WTC11 (cell line): Measurements from ENCODE around the gene GBP5. TPM values are rescaled to one million over a fixed set of nuclear protein-coding genes. Genes with fewer than 3 reads are reported as not detected.

Source experiments
- ATAC-seq: fragments of 200-7000 bp; cut with Tn5 transposase; 2 replicates; pipeline ENCODE4 v1.10.0; 2021; ENCODE audit warnings: mild to moderate bottlenecking, moderate library complexity
- CTCF ChIA-PET: fragments of 300-600 bp; sonication (Branson Sonifier 250); formaldehyde crosslinking; loops from one replicate; lab custom pipeline; 2021; ENCODE audit warnings: antibody characterized with exemption; lab: Charles Lee
- POLR2A ChIA-PET: fragments of 350-600 bp; sonication (Branson Sonifier 250); formaldehyde crosslinking; loops from one replicate; lab custom pipeline; 2021; ENCODE audit warnings: antibody characterized with exemption; lab: Charles Lee
- DNase-seq: peaks from one replicate; pipeline ENCODE4 v3.0.0; 2021; ENCODE audit warnings: low spot score
- H3K27ac Mint-ChIP-seq: 2 replicates; pipeline ENCODE4 v1.8.0; 2021; ENCODE audit warnings: mixed read lengths
- H3K27me3 Mint-ChIP-seq: 2 replicates; pipeline ENCODE4 v1.8.0; 2021; ENCODE audit warnings: low read depth, mild to moderate bottlenecking, moderate library complexity, mixed read lengths
- H3K36me3 Mint-ChIP-seq: 2 replicates; pipeline ENCODE4 v1.8.0; 2021; ENCODE audit warnings: mixed read lengths
- H3K4me1 Mint-ChIP-seq: 2 replicates; pipeline ENCODE4 v1.8.0; 2022; ENCODE audit warnings: mixed read lengths
- H3K4me3 Mint-ChIP-seq: 2 replicates; pipeline ENCODE4 v1.8.0; 2021; ENCODE audit warnings: mild to moderate bottlenecking, moderate library complexity, mixed read lengths
- H3K9me3 Mint-ChIP-seq: 2 replicates; pipeline ENCODE4 v1.8.0; 2021; ENCODE audit warnings: mixed read lengths
- CREM ChIP-seq: sonication (generic); formaldehyde crosslinking; IDR thresholded peaks from 2 replicates; pipeline ENCODE4 v1.8.1; 2022; ENCODE audit warnings: mild to moderate bottlenecking, missing genetic modification reagents, moderate library complexity
- EMX1 ChIP-seq: fragments of 250-450 bp; sonication (Bioruptor Pico); IDR thresholded peaks from 2 replicates; pipeline ENCODE4 v1.8.0; 2021; ENCODE audit warnings: mild to moderate bottlenecking
- ESRRA ChIP-seq: sonication (generic); formaldehyde crosslinking; IDR thresholded peaks from 2 replicates; pipeline ENCODE4 v1.8.1; 2022; ENCODE audit warnings: mild to moderate bottlenecking, missing genetic modification reagents, borderline replicate concordance
- FOXJ3 ChIP-seq: sonication (generic); formaldehyde crosslinking; IDR thresholded peaks from 2 replicates; pipeline ENCODE4 v1.9.0; 2021; ENCODE audit warnings: missing genetic modification reagents, mild to moderate bottlenecking, borderline replicate concordance
- GTF2I ChIP-seq: fragments of 250-450 bp; sonication (Bioruptor Pico); conservative IDR thresholded peaks from 2 replicates; pipeline ENCODE4 v1.4.0; 2021; ENCODE audit warnings: mild to moderate bottlenecking
- IRF2 ChIP-seq: sonication (generic); formaldehyde crosslinking; IDR thresholded peaks from 2 replicates; pipeline ENCODE4 v1.8.0; 2022; ENCODE audit warnings: low read depth, missing genetic modification reagents, borderline replicate concordance
- KAT7 ChIP-seq: sonication (generic); formaldehyde crosslinking; IDR thresholded peaks from 2 replicates; pipeline ENCODE4 v1.8.1; 2023; ENCODE audit warnings: missing genetic modification reagents, mild to moderate bottlenecking, borderline replicate concordance
- NR1H2 ChIP-seq: sonication (generic); formaldehyde crosslinking; IDR thresholded peaks from 2 replicates; pipeline ENCODE4 v1.9.0; 2021; ENCODE audit warnings: mild to moderate bottlenecking, moderate library complexity, missing genetic modification reagents
- PRRX2 ChIP-seq: fragments of 250-450 bp; sonication (Bioruptor Pico); IDR thresholded peaks from 2 replicates; pipeline ENCODE4 v1.8.0; 2021; ENCODE audit warnings: mild to moderate bottlenecking
- RORB ChIP-seq: fragments of 250-450 bp; sonication (Bioruptor Pico); IDR thresholded peaks from 2 replicates; pipeline ENCODE4 v1.9.0; 2021; ENCODE audit warnings: mild to moderate bottlenecking
- SMAD3 ChIP-seq: sonication (generic); formaldehyde crosslinking; IDR thresholded peaks from 2 replicates; pipeline ENCODE4 v1.8.0; 2022; ENCODE audit warnings: missing genetic modification reagents, mild to moderate bottlenecking, borderline replicate concordance
- SP1 ChIP-seq: sonication (generic); formaldehyde crosslinking; conservative IDR thresholded peaks from 2 replicates; pipeline ENCODE4 v1.8.1; 2022; ENCODE audit warnings: missing genetic modification reagents
- ZNF232 ChIP-seq: sonication (generic); formaldehyde crosslinking; IDR thresholded peaks from 2 replicates; pipeline ENCODE4 v1.8.0; 2022; ENCODE audit warnings: mild to moderate bottlenecking, missing genetic modification reagents
- total RNA-seq: library from RNA; stranded (reverse); gene quantifications from 3 replicates; pipeline ENCODE4 v1.2.3, GENCODE V29; 2021
- TF ChIP-seq, protein P1 (sequence below): fragments of 200-600 bp; IDR thresholded peaks from 2 replicates; pipeline ENCODE4 v1.8.0; 2022; ENCODE audit warnings: antibody characterized with exemption
- TF ChIP-seq, protein P2 (sequence below): sonication (generic); formaldehyde crosslinking; conservative IDR thresholded peaks from 2 replicates; pipeline ENCODE4 v1.8.1; 2023; ENCODE audit warnings: mild to moderate bottlenecking, low read depth, missing genetic modification reagents, moderate library complexity
- TF ChIP-seq, protein P3 (sequence below): sonication (generic); formaldehyde crosslinking; IDR thresholded peaks from 2 replicates; pipeline ENCODE4 v1.8.0; 2023; ENCODE audit warnings: missing genetic modification reagents, mild to moderate bottlenecking, borderline replicate concordance
- TF ChIP-seq, protein P4 (sequence below): fragments of 250-450 bp; sonication (Bioruptor Pico); IDR thresholded peaks from 2 replicates; pipeline ENCODE4 v2.1.2; 2022; ENCODE audit warnings: mild to moderate bottlenecking, moderate library complexity
- TF ChIP-seq, protein P5 (sequence below): sonication (generic); formaldehyde crosslinking; IDR thresholded peaks from 2 replicates; pipeline ENCODE4 v1.8.1; 2022; ENCODE audit warnings: low read depth, mild to moderate bottlenecking, moderate library complexity, missing genetic modification reagents, borderline replicate concordance
- TF ChIP-seq, protein P6 (sequence below): sonication (generic); formaldehyde crosslinking; IDR thresholded peaks from 2 replicates; pipeline ENCODE4 v1.8.1; 2023; ENCODE audit warnings: mild to moderate bottlenecking, moderate library complexity, missing genetic modification reagents

Gene GBP5
- total RNA-seq, 1 experiment from 2014 or later = 0.17 TPM

DNA sequence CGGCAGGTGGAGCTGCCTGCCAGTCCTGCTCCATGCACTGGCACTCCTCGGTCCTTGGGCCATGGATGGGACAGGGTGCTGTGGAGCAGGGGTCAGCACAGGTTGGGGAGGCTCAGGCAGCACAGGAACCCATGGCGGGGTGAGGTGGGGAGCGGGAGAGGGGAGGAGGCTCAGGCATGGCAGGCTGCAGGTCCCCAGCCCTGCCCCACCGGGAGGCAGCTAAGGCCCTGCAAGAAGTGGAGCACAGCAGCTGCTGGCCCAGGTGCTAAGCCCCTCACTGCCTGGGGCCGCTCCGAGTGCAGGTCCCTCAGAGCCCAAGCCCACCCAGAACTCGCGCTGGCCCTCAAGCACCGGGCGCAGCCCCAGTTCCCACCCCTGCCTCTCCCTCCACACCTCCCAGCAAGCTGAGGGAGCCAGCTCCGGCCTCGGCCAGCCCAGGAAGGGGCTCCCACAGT, 691 bp upstream of the GBP5 start (continued):
- TF ChIP-seq, protein P1, sequence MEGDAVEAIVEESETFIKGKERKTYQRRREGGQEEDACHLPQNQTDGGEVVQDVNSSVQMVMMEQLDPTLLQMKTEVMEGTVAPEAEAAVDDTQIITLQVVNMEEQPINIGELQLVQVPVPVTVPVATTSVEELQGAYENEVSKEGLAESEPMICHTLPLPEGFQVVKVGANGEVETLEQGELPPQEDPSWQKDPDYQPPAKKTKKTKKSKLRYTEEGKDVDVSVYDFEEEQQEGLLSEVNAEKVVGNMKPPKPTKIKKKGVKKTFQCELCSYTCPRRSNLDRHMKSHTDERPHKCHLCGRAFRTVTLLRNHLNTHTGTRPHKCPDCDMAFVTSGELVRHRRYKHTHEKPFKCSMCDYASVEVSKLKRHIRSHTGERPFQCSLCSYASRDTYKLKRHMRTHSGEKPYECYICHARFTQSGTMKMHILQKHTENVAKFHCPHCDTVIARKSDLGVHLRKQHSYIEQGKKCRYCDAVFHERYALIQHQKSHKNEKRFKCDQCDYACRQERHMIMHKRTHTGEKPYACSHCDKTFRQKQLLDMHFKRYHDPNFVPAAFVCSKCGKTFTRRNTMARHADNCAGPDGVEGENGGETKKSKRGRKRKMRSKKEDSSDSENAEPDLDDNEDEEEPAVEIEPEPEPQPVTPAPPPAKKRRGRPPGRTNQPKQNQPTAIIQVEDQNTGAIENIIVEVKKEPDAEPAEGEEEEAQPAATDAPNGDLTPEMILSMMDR = no peak
- TF ChIP-seq, protein P2, sequence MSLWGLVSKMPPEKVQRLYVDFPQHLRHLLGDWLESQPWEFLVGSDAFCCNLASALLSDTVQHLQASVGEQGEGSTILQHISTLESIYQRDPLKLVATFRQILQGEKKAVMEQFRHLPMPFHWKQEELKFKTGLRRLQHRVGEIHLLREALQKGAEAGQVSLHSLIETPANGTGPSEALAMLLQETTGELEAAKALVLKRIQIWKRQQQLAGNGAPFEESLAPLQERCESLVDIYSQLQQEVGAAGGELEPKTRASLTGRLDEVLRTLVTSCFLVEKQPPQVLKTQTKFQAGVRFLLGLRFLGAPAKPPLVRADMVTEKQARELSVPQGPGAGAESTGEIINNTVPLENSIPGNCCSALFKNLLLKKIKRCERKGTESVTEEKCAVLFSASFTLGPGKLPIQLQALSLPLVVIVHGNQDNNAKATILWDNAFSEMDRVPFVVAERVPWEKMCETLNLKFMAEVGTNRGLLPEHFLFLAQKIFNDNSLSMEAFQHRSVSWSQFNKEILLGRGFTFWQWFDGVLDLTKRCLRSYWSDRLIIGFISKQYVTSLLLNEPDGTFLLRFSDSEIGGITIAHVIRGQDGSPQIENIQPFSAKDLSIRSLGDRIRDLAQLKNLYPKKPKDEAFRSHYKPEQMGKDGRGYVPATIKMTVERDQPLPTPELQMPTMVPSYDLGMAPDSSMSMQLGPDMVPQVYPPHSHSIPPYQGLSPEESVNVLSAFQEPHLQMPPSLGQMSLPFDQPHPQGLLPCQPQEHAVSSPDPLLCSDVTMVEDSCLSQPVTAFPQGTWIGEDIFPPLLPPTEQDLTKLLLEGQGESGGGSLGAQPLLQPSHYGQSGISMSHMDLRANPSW (CRISPR knock-in tag) = no peak
- TF ChIP-seq EMX1 (CRISPR knock-in tag) = no peak
- TF ChIP-seq, protein P3, sequence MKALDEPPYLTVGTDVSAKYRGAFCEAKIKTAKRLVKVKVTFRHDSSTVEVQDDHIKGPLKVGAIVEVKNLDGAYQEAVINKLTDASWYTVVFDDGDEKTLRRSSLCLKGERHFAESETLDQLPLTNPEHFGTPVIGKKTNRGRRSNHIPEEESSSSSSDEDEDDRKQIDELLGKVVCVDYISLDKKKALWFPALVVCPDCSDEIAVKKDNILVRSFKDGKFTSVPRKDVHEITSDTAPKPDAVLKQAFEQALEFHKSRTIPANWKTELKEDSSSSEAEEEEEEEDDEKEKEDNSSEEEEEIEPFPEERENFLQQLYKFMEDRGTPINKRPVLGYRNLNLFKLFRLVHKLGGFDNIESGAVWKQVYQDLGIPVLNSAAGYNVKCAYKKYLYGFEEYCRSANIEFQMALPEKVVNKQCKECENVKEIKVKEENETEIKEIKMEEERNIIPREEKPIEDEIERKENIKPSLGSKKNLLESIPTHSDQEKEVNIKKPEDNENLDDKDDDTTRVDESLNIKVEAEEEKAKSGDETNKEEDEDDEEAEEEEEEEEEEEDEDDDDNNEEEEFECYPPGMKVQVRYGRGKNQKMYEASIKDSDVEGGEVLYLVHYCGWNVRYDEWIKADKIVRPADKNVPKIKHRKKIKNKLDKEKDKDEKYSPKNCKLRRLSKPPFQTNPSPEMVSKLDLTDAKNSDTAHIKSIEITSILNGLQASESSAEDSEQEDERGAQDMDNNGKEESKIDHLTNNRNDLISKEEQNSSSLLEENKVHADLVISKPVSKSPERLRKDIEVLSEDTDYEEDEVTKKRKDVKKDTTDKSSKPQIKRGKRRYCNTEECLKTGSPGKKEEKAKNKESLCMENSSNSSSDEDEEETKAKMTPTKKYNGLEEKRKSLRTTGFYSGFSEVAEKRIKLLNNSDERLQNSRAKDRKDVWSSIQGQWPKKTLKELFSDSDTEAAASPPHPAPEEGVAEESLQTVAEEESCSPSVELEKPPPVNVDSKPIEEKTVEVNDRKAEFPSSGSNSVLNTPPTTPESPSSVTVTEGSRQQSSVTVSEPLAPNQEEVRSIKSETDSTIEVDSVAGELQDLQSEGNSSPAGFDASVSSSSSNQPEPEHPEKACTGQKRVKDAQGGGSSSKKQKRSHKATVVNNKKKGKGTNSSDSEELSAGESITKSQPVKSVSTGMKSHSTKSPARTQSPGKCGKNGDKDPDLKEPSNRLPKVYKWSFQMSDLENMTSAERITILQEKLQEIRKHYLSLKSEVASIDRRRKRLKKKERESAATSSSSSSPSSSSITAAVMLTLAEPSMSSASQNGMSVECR (CRISPR knock-in tag) = no peak
- no peak for TF ChIP-seq ESRRA (CRISPR knock-in tag)
- TF ChIP-seq, all 79 proteins: peak for 0

DNA sequence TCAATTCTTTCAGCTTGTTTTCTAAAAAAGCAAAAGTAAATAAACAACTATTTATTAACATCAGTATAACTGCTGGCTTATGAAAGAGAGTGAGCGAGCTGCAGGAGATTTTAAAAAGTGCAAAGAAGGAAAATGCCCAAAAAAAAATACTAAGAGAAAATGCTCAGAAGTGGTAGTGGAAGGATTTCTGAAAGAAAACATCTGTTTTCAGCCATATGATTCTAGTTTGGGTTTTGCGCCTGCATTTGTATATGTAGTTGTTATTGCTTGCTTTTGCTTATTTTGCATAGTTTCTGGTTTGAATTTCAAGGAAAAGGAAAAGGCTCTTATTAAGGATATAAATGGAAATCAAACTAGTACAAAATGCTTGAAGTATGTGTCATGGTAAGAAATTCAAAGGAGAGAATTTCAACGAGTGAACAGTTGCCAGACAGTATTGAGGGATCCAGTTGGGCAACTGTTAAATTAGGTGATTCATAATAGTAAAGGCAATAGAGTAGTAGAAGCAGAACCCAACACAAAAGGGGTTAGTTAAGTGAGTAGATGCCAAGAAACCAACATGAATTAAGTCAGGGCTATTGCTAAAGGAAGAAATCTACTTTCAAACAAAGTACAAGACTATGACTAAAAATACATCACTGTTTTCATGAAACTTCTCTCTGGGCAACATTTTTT, 1.2 kb downstream of the GBP5 start:
- TF ChIP-seq PRRX2 (CRISPR knock-in tag) (no peak), SP1 (CRISPR knock-in tag) (no peak), KAT7 (no peak), GTF2I (CRISPR knock-in tag) (no peak), SMAD3 (no peak), CREM (CRISPR knock-in tag) (no peak), ZNF232 (no peak), IRF2 (CRISPR knock-in tag) (no peak), FOXJ3 (CRISPR knock-in tag) (no peak), NR1H2 (CRISPR knock-in tag) (no peak), RORB (CRISPR knock-in tag) (no peak)
- TF ChIP-seq, protein P4, sequence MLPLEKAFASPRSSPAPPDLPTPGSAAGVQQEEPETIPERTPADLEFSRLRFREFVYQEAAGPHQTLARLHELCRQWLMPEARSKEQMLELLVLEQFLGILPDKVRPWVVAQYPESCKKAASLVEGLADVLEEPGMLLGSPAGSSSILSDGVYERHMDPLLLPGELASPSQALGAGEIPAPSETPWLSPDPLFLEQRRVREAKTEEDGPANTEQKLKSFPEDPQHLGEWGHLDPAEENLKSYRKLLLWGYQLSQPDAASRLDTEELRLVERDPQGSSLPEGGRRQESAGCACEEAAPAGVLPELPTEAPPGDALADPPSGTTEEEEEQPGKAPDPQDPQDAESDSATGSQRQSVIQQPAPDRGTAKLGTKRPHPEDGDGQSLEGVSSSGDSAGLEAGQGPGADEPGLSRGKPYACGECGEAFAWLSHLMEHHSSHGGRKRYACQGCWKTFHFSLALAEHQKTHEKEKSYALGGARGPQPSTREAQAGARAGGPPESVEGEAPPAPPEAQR (CRISPR knock-in tag) = no peak
- TF ChIP-seq, protein P5, sequence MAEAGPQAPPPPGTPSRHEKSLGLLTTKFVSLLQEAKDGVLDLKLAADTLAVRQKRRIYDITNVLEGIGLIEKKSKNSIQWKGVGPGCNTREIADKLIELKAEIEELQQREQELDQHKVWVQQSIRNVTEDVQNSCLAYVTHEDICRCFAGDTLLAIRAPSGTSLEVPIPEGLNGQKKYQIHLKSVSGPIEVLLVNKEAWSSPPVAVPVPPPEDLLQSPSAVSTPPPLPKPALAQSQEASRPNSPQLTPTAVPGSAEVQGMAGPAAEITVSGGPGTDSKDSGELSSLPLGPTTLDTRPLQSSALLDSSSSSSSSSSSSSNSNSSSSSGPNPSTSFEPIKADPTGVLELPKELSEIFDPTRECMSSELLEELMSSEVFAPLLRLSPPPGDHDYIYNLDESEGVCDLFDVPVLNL = no peak
- TF ChIP-seq, protein P6, sequence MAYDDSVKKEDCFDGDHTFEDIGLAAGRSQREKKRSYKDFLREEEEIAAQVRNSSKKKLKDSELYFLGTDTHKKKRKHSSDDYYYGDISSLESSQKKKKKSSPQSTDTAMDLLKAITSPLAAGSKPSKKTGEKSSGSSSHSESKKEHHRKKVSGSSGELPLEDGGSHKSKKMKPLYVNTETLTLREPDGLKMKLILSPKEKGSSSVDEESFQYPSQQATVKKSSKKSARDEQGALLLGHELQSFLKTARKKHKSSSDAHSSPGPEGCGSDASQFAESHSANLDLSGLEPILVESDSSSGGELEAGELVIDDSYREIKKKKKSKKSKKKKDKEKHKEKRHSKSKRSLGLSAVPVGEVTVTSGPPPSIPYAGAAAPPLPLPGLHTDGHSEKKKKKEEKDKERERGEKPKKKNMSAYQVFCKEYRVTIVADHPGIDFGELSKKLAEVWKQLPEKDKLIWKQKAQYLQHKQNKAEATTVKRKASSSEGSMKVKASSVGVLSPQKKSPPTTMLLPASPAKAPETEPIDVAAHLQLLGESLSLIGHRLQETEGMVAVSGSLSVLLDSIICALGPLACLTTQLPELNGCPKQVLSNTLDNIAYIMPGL (CRISPR knock-in tag) = no peak
- H3K27ac Mint-ChIP-seq = no peak overlapping the region
- H3K36me3 Mint-ChIP-seq = no peaks in the 10 kb centered on the region
- peaks cover 14% of the 10 kb centered on the region for H3K9me3 Mint-ChIP-seq
- H3K4me3 Mint-ChIP-seq = no peak overlapping the region
- POLR2A ChIA-PET = no interaction called here
- DNase-seq (no peak), ATAC-seq (no peak)
- CTCF ChIA-PET = no interaction called here
- H3K27me3 Mint-ChIP-seq = no peaks in the 10 kb centered on the region
- H3K4me1 Mint-ChIP-seq = no peaks in the 10 kb centered on the region
